NCI-H2171 treated with DMSO at 0.1 percent for 48 hours (cell line): ENCODE data around the gene RGMB.
A peak's percentile ranks its signal among the peaks of the same experiment; 100 is the strongest.
"Not testable (repeated sequence)": the region's sequence is repeated elsewhere in the genome, so short reads cannot be mapped to it uniquely, and the experiment has no call there.

Experiments used
- DNase-seq: peaks from one replicate; lab custom pipeline; 2025; lab: John Stamatoyannopoulos, UW

The RGMB gene, protein sequence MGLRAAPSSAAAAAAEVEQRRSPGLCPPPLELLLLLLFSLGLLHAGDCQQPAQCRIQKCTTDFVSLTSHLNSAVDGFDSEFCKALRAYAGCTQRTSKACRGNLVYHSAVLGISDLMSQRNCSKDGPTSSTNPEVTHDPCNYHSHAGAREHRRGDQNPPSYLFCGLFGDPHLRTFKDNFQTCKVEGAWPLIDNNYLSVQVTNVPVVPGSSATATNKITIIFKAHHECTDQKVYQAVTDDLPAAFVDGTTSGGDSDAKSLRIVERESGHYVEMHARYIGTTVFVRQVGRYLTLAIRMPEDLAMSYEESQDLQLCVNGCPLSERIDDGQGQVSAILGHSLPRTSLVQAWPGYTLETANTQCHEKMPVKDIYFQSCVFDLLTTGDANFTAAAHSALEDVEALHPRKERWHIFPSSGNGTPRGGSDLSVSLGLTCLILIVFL

GRCh38 chr5:98773464-98774191, at the start of gene RGMB:
Gene RGMB (plus strand): TSS chr5:98773663. CDS start chr5:98774071, 408 bp downstream.
- DNase-seq = peak; percentile 89

GRCh38 chr5:98726258-98726657, 47.2 kb upstream of the RGMB start:
- DNase-seq = no peak

DNA sequence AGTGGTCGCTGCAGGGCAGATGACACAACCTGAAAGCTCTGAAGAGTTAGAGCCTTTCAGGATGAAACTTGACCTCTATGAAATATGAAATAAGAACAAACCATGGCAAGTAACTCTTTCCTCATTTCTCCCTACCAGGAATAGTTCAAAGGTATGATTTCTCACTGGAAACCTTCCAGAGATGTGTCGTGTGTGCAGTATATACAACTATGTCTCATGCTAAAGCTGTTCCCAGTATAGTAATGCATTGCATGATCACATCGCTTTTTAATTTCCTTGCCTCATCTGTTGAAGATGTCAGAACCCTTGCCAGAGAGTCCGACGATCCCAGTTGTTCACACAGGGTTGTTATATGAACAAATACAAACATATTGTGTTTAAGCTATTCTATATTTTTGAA, 45.8 kb upstream of the RGMB start:
- no peak for DNase-seq

DNA sequence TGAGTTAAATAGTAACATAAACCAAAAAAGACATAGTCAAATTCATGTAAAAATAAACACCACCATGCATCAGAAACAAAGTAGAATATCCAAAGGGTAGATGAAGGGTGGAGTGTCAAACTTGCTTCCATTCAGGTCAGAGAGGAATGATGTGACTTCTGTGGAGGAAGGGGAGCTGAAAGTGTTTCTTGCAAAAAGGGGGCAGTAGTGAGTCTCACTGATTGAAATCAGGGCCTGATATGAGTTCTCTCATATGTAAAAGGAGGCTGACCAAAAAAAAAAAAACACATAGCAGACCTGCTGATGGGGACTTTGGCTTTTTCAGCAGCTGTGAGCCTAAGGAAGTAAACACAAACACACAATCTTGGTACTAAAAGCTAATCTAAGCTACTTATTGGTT, 38.8 kb upstream of the RGMB start:
- no peak for DNase-seq

GRCh38 chr5:98735806-98736507, 37.5 kb upstream of the RGMB start:
- no peak for DNase-seq

DNA sequence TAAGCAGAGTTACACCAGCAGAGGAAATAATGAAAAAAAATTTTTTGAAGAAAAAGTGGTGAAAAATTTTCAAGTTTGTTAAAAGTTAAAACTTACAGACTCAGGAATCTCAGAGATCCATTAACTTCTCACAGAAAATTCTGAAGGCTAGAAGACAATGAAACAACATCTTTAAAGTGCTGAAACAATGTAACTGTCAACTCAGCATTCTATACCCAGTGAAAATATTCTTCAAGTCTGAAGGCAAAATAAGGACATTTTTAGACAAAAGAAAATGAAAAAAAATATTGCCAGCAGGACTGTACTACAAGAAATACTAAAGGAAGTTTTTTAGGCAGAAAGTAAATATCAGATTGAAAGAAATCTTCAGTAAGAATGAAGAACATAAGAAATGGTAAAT, 36.7 kb upstream of the RGMB start:
- no peak for DNase-seq

- DNase-seq = not testable (repeated sequence)
Observed at GRCh38 chr5:98737441-98737840, 36.0 kb upstream of the RGMB start.

GRCh38 chr5:98738481-98739149, 34.8 kb upstream of the RGMB start:
- DNase-seq = not testable (repeated sequence)

DNA sequence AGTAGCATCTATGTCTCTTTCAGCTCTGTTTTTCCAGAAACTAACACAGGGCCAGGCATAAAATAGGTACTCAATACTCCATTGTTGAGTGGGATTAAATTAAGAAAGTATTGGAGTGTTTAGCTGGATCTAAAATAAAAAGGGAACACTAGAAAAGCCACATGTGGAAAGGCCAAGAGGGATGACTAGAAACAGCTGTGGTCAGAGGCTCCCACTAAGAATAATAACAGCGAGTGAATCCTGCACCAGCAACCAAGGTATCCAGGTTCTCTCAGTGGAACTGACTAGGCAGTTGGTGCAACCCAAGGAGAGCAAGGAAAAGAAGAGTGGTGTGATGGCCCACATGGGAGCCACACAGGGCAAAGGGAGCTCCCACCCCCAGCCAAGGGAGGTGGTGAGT, 31.5 kb upstream of the RGMB start:
- no peak for DNase-seq

DNA sequence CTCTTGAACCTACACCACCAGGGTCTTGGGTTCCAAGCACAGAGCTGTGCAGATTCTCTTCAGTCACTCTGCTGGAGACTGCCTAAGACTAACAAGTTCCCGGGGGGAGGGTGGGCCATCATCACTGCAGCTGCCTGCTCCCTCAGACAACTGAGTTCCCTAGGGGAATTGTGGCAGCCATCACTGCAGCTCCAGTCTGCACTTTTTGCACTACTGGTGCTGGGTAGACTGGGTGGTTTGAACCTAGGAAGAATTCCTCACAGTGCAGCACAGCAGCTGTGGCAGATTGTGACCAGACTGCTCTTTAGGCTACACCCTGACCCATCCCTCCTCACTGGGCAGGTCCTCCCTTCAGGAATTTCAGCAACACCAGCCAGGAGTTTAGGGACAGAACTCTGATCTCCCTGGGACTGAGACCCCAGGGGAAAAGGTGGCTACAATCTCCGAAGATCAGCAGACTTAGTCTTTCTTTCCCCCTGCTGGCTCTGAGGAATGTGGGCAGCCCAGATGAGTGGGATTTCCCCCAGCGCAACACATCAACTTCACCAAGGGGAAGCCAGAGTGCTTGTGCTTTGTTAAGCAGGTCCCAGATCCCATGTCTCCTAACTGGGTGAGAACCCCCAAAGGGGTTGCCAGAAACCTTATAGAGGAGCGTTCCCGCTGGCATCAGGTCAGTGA, 30.9 kb upstream of the RGMB start:
- DNase-seq = no peak

- not testable (repeated sequence) for DNase-seq
Observed at GRCh38 chr5:98748259-98748658, 25.2 kb upstream of the RGMB start.

DNA sequence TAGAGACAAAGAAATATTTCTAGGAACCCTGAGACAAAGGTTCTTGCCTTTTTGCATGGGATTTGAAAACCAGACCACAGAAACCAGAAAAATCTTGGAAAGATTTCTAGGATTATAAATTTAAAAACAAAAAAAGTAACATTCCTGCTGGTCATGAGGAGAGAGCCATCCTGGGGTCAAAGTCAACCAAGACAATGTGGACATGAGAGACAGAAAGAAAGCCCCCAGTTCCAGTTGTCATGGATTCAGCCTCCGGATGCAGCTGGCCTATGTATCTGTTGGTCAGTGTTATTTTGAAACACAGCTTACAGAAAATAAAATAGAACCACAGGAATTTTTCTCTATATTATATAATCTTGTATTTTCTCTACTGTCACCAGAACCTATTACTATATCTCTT, 24.4 kb upstream of the RGMB start:
- no peak for DNase-seq

DNA sequence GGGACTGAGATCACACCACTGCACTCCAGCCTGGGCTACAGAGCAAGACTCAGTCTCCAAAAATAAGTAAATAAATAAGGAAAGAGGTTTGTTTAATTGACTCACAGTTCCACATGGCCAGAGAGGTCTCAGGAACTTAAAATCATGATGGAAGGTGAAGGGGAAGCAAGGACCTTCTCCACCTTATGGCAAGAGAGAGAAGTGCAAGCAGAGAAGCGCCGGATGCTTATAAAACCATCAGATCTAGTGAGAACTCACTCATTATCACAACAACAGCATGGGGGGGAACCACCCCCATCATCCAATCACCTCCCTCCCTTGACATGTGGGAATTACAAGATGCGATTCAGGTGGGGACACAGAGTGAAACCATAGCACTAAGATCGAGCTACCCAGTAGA, 22.8 kb upstream of the RGMB start:
- DNase-seq = peak; percentile 1

- not testable (repeated sequence) for DNase-seq
Observed at GRCh38 chr5:98752331-98752730, 21.1 kb upstream of the RGMB start.

GRCh38 chr5:98752801-98753200, 20.7 kb upstream of the RGMB start:
- DNase-seq = not testable (repeated sequence)

DNA sequence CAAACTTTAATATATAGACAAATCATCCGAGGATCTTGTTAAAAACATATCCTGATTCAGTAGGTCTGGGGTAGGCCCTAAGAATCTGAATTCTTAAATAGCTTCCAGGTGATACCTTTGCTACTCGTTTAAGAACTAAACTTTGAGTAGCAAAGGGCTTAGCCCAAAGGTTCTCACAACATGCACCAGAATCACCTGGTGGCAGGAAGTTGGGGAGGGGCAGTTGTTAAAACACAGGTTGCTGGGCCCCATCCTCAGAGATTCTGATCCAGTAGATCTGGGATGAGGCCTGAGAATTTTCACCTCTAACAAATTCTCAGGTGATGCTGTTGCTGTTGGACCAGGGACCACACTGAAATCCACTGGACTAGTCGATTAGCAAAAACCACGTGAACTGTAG, 20.0 kb upstream of the RGMB start:
- no peak for DNase-seq

DNA sequence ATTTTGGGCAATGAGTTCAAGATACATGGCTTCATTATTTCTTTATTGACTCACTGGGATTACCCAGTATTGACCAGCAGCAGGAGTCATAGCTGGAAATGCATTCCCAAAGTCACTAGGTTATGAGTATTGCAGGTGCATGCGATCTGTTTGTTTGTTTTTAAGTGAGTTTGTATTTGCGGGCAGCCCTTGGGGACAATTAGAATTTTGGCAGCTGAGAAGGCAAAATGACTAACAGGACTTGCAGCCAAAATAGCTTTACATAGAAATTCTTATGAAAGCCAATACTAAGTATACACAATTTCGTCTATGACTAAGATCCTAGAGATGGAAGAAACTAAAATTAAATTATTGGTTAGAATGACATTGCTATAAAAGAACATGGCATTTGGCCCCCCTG, 18.1 kb upstream of the RGMB start:
- DNase-seq = no peak

DNA sequence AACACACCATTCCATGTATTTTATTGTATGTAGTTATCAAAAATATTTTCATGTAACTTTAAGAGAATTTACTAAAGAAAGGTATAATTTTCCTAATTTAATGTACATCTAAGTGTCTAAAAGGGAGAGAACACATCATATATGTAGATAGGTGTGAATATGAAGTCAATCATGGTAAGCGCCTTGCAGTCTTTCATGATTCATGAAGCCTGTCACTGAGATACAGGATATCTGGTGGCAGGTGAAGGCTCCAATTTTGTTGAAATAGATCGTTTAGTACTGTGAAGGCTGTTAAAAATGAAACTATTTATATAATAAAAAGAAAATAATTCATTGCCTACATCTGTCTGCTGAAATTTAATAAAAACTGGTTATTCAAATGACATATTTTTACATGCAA, 15.5 kb upstream of the RGMB start:
- DNase-seq = no peak

- DNase-seq = no peak
Observed at GRCh38 chr5:98763001-98763630, 10.3 kb upstream of the RGMB start.

- DNase-seq = no peak
Observed at GRCh38 chr5:98765815-98766214, 7.6 kb upstream of the RGMB start.

- DNase-seq = no peak
Observed at GRCh38 chr5:98767581-98767980, 5.9 kb upstream of the RGMB start.
